Tibial nerve (tissue), 4 donors: ENCODE results near the gene SLC39A11. TPM values are rescaled to one million over a fixed set of nuclear protein-coding genes. Genes with fewer than 3 reads are reported as not detected.

Source experiments
- DNase-seq, 2 donors: peaks; one replicate each; pipeline ENCODE4 v3.0.0-alpha.2; 2019; ENCODE audit warnings: low spot score in 2 of 2
- H3K27ac ChIP-seq, 4 donors: fragments of 200-600 bp; sonication (generic) in 3 of 4; one replicate each; pipeline ENCODE4 v1.5.1; 2017 to 2019; ENCODE audit warnings: mild to moderate bottlenecking in 1 of 4
- H3K27me3 ChIP-seq, 2 donors: fragments of 200-600 bp; sonication (generic) in 1 of 2; one replicate each; pipeline versions ENCODE4 v1.5.1 to v1.6.0; 2017 to 2019
- H3K36me3 ChIP-seq, 3 donors: fragments of 200-600 bp; sonication (generic); one replicate each; pipeline ENCODE4 v1.5.1; 2018 to 2019
- H3K4me1 ChIP-seq, 4 donors: fragments of 200-600 bp; sonication (generic) in 3 of 4; one replicate each; pipeline ENCODE4 v1.5.1; 2017 to 2019
- H3K4me3 ChIP-seq, 4 donors: fragments of 200-600 bp; sonication (generic) in 3 of 4; one replicate each; pipeline ENCODE4 v1.5.1; 2017 to 2019; ENCODE audit warnings: mild to moderate bottlenecking in 1 of 4, moderate library complexity in 1 of 4
- H3K9me3 ChIP-seq, 4 donors: fragments of 200-600 bp; sonication (generic) in 3 of 4; one replicate each; pipeline ENCODE4 v1.5.1; 2017 to 2019
- CTCF ChIP-seq, 5 experiments: fragments of 200-600 bp in 3 of 5; fragments of 450-650 bp in 2 of 5; sonication (generic) in 3 of 5; IDR thresholded peaks; one replicate each; pipeline ENCODE4 v1.5.1; 2016 to 2019; ENCODE audit warnings: antibody characterized with exemption in 5 of 5, mild to moderate bottlenecking in 3 of 5, moderate library complexity in 2 of 5
- EP300 ChIP-seq, 2 donors: sonication (generic); formaldehyde crosslinking; IDR thresholded peaks; one replicate each; pipeline ENCODE4 v1.6.1; 2017; ENCODE audit warnings: antibody characterized with exemption in 2 of 2, mild to moderate bottlenecking in 1 of 2
- POLR2A ChIP-seq, 2 donors: fragments of 450-650 bp; IDR thresholded peaks; one replicate each; pipeline ENCODE4 v1.6.1; 2017; ENCODE audit warnings: antibody characterized with exemption in 2 of 2, mild to moderate bottlenecking in 2 of 2, moderate library complexity in 2 of 2
- WGBS, 2 donors: methylation state at CpG; one replicate each; pipeline ENCODE4 v1.1.5; 2018; 5-methylcytosine and 5-hydroxymethylcytosine counted together
- total RNA-seq, 4 donors: library from RNA; depleted of rRNA; stranded (reverse); fragments of >200 nt; gene quantifications; one replicate each; pipeline ENCODE4 v1.1.0, GENCODE V29; 2016

Gene SLC39A11
- total RNA-seq, 4 donors from 2014 or later, result 19.9 to 48.4 (median 37.5) TPM

GRCh38 chr17:73112246-73112645, 19.8 kb upstream of the SLC39A11 start:
- Histone ChIP-seq H3K4me3 (no peak overlapping the region), H3K27ac (no peak overlapping the region), H3K9me3 (no peaks in the 10 kb centered on the region), H3K36me3 (no peaks in the 10 kb centered on the region), H3K27me3 (no peaks in the 10 kb centered on the region), H3K4me1 (no peaks in the 10 kb centered on the region)
- WGBS, 2 donors, result 93 to 94% methylated on average over 5 of the region's 5 CpGs
- no peak for DNase-seq
- no peak for TF ChIP-seq CTCF (IDR thresholded peaks at IDR 0.05)
- TF ChIP-seq EP300 (IDR thresholded peaks at IDR 0.05), result no peak
- TF ChIP-seq POLR2A (IDR thresholded peaks at IDR 0.05), result no peak

- no peaks in the 10 kb centered on the region for H3K9me3 ChIP-seq
- H3K27me3 ChIP-seq, result no peaks in the 10 kb centered on the region
- DNase-seq, result no peak
- no peak overlapping the region for H3K27ac ChIP-seq
- no peaks in the 10 kb centered on the region for H3K36me3 ChIP-seq
- H3K4me1 ChIP-seq, result no peaks in the 10 kb centered on the region
- 93 to 95% methylated on average over 6 of the region's 6 CpGs for WGBS, 2 donors
- TF ChIP-seq EP300 (IDR thresholded peaks at IDR 0.05) (no peak), CTCF (IDR thresholded peaks at IDR 0.05) (no peak), POLR2A (IDR thresholded peaks at IDR 0.05) (no peak)
- no peak overlapping the region for H3K4me3 ChIP-seq
Measured at GRCh38 chr17:73111386-73111785, 18.9 kb upstream of the SLC39A11 start.

- H3K27me3 ChIP-seq, result no peaks in the 10 kb centered on the region
- H3K4me1 ChIP-seq, result no peaks in the 10 kb centered on the region
- H3K4me3 ChIP-seq, result no peak overlapping the region
- DNase-seq, result no peak
- H3K9me3 ChIP-seq, result no peaks in the 10 kb centered on the region
- H3K27ac ChIP-seq, result no peak overlapping the region
- TF ChIP-seq CTCF (IDR thresholded peaks at IDR 0.05) (no peak), EP300 (IDR thresholded peaks at IDR 0.05) (no peak), POLR2A (IDR thresholded peaks at IDR 0.05) (no peak)
- WGBS, 2 donors, result 34 to 46% methylated on average over 4 of the region's 4 CpGs
- H3K36me3 ChIP-seq, result no peaks in the 10 kb centered on the region
Measured at GRCh38 chr17:73107191-73107590, 14.7 kb upstream of the SLC39A11 start.

GRCh38 chr17:73105431-73105830, 12.9 kb upstream of the SLC39A11 start:
- no peak for TF ChIP-seq POLR2A (IDR thresholded peaks at IDR 0.05)
- no peak for TF ChIP-seq CTCF (IDR thresholded peaks at IDR 0.05)
- no peak for TF ChIP-seq EP300 (IDR thresholded peaks at IDR 0.05)
- Histone ChIP-seq H3K4me1 (no peaks in the 10 kb centered on the region), H3K27ac (no peak overlapping the region), H3K27me3 (no peaks in the 10 kb centered on the region), H3K4me3 (no peak overlapping the region), H3K9me3 (no peaks in the 10 kb centered on the region), H3K36me3 (no peaks in the 10 kb centered on the region)
- WGBS, 2 donors, result 71 to 86% methylated on average over 1 of the region's 1 CpG
- no peak for DNase-seq

- TF ChIP-seq EP300 (IDR thresholded peaks at IDR 0.05) (no peak), CTCF (IDR thresholded peaks at IDR 0.05) (no peak), POLR2A (IDR thresholded peaks at IDR 0.05) (no peak)
- H3K4me3 ChIP-seq, result no peak overlapping the region
- H3K4me1 ChIP-seq, result no peaks in the 10 kb centered on the region
- H3K9me3 ChIP-seq, result no peaks in the 10 kb centered on the region
- no peak overlapping the region for H3K27ac ChIP-seq
- no peaks in the 10 kb centered on the region for H3K27me3 ChIP-seq
- no peaks in the 10 kb centered on the region for H3K36me3 ChIP-seq
- DNase-seq, result no peak
- 89 to 94% methylated on average over 3 of the region's 3 CpGs for WGBS, 2 donors
Measured at GRCh38 chr17:73104450-73104849, 12.0 kb upstream of the SLC39A11 start.
